GM12878 (cell line): ENCODE data around the gene PTGIS. TPM values are rescaled to one million over a fixed set of nuclear protein-coding genes. Genes with fewer than 3 reads are reported as not detected.

Source experiments
- ATAC-seq: fragments of 200-7000 bp; cut with Tn5 transposase; 3 replicates; pipeline ENCODE4 v1.9.1; 2020; ENCODE audit warnings: mild to moderate bottlenecking, moderate library complexity
- BruUV-seq: library from RNA; stranded (reverse); fragments of 400-500 nt; replicated peaks from 2 replicates; lab custom pipeline; 2021; lab: Mats Ljungman, UMichigan
- CTCF ChIA-PET: fragments of 300-600 bp; sonication (Branson Sonifier 250); formaldehyde crosslinking; extraction: SDS; loops from one replicate; lab custom pipeline; 2021; ENCODE audit warnings: inconsistent platforms; lab: Yijun Ruan, JAX
- POLR2A ChIA-PET: fragments of 350-600 bp; formaldehyde crosslinking; extraction: SDS; loops from one replicate; lab custom pipeline; 2021; ENCODE audit warnings: inconsistent platforms; lab: Charles Lee
- RAD21 ChIA-PET: fragments of 300-600 bp; sonication (Branson Sonifier 250); formaldehyde crosslinking; loops from one replicate; lab custom pipeline; 2023; ENCODE audit warnings: antibody characterized with exemption; ENCODE audit not compliant: unreplicated experiment; lab: Charles Lee
- SMC1A ChIA-PET: fragments of 300-600 bp; sonication (Branson Sonifier 250); formaldehyde crosslinking; loops from one replicate; lab custom pipeline; 2023; ENCODE audit not compliant: unreplicated experiment, uncharacterized antibody; lab: Charles Lee
- DNase-seq: peaks from one replicate; pipeline ENCODE4 v3.0.0-alpha.2; 2011; ENCODE audit warnings: low read depth, low spot score
- FAIRE-seq: peaks from 3 replicates; lab custom pipeline; 2011; peaks lifted over from hg19 to GRCh38; lab: Jason Lieb, UNC
- H2AFZ ChIP-seq: 2 replicates; pipeline ENCODE4 v1.6.0; 2011; ENCODE audit warnings: low read depth, low read length, control low read depth; ENCODE audit not compliant: control insufficient read depth
- H3K27ac ChIP-seq: 2 replicates; pipeline ENCODE4 v1.5.1; 2011; ENCODE audit warnings: control low read depth; ENCODE audit not compliant: control insufficient read depth, insufficient read depth
- H3K27me3 ChIP-seq, 2 experiments: replicated peaks in 1 of 2; 2 replicates each; pipeline versions ENCODE4 v1.6.0 to v1.6.1; 2011; ENCODE audit warnings: low read length in 1 of 2; ENCODE audit not compliant: control insufficient read depth in 2 of 2, insufficient read depth in 2 of 2
- H3K36me3 ChIP-seq, 2 experiments: 2 replicates each; pipeline ENCODE4 v1.5.1; 2011; ENCODE audit warnings: low read length in 1 of 2; ENCODE audit not compliant: control insufficient read depth in 2 of 2, insufficient read depth in 2 of 2
- H3K4me1 ChIP-seq: 2 replicates; pipeline ENCODE4 v1.6.1; 2011; ENCODE audit warnings: mild to moderate bottlenecking, low read length, moderate library complexity, mixed read lengths; ENCODE audit not compliant: control insufficient read depth, insufficient read depth
- H3K4me2 ChIP-seq: 2 replicates; pipeline ENCODE4 v1.6.0; 2011; ENCODE audit warnings: control low read depth; ENCODE audit not compliant: control insufficient read depth, insufficient read depth
- H3K4me3 ChIP-seq: fragments of 200-600 bp; sonication (generic); 2 replicates; pipeline ENCODE4 v1.5.1; 2016
- H3K79me2 ChIP-seq: 2 replicates; pipeline ENCODE4 v1.6.0; 2011; ENCODE audit warnings: low read length; ENCODE audit not compliant: control insufficient read depth, insufficient read depth
- H3K9ac ChIP-seq: 2 replicates; pipeline ENCODE4 v1.8.0; 2011; ENCODE audit warnings: low read length, control low read depth, mixed read lengths; ENCODE audit not compliant: control insufficient read depth, insufficient read depth
- H3K9me3 ChIP-seq: replicated peaks from 3 replicates; pipeline ENCODE4 v1.5.1; 2011; ENCODE audit warnings: mild to moderate bottlenecking, low read length; ENCODE audit not compliant: control insufficient read depth, insufficient read depth
- H4K20me1 ChIP-seq: 2 replicates; pipeline ENCODE4 v1.6.0; 2011; ENCODE audit not compliant: control insufficient read depth, insufficient read depth
- CEBPZ ChIP-seq: fragments of 150-350 bp; IDR thresholded peaks from 2 replicates; pipeline ENCODE4 v1.6.1; 2016; ENCODE audit warnings: low read depth, low read length
- CHD4 ChIP-seq: fragments of 200-600 bp; sonication (generic); IDR thresholded peaks from 2 replicates; pipeline ENCODE4 v1.6.1; 2016; ENCODE audit warnings: mild to moderate bottlenecking
- CREM ChIP-seq: IDR thresholded peaks from 2 replicates; pipeline ENCODE4 v1.6.1; 2014; ENCODE audit warnings: antibody characterized with exemption, low read depth
- DPF2 ChIP-seq: fragments of 450-650 bp; IDR thresholded peaks from 2 replicates; pipeline ENCODE4 v1.6.1; 2017; ENCODE audit warnings: mild to moderate bottlenecking
- GATAD2B ChIP-seq: fragments of 450-650 bp; conservative IDR thresholded peaks from 2 replicates; pipeline ENCODE4 v1.6.1; 2017; ENCODE audit warnings: low read depth, mild to moderate bottlenecking, moderate library complexity
- KAT2A ChIP-seq: conservative IDR thresholded peaks from 2 replicates; pipeline ENCODE4 v1.6.1; 2011; ENCODE audit warnings: low read depth, low read length; ENCODE audit not compliant: control insufficient read depth
- MEF2B ChIP-seq: fragments of 450-650 bp; IDR thresholded peaks from 2 replicates; pipeline ENCODE4 v1.6.1; 2018; ENCODE audit warnings: mild to moderate bottlenecking, moderate library complexity; ENCODE audit not compliant: partially characterized antibody, poor library complexity, severe bottlenecking
- NFYA ChIP-seq: IDR thresholded peaks from 2 replicates; pipeline ENCODE4 v1.6.1; 2011; ENCODE audit warnings: low read depth, mild to moderate bottlenecking, low read length, improper control_type of control experiment, borderline replicate concordance
- PML ChIP-seq: IDR thresholded peaks from 2 replicates; pipeline ENCODE4 v1.6.1; 2012; ENCODE audit warnings: low read length, inconsistent platforms
- WRNIP1 ChIP-seq: IDR thresholded peaks from 2 replicates; pipeline ENCODE4 v1.6.1; 2011; ENCODE audit warnings: low read depth, low read length, improper control_type of control experiment, borderline replicate concordance
- ZNF24 ChIP-seq: fragments of 450-650 bp; IDR thresholded peaks from 2 replicates; pipeline ENCODE4 v1.6.1; 2017; ENCODE audit warnings: antibody characterized with exemption, mild to moderate bottlenecking
- ZSCAN29 ChIP-seq: fragments of 450-650 bp; IDR thresholded peaks from 2 replicates; pipeline ENCODE4 v1.6.1; 2017; ENCODE audit warnings: mild to moderate bottlenecking, moderate library complexity
- WGBS: methylation state at CpG from one replicate; pipeline ENCODE4 v1.1.6; 2016; ENCODE audit warnings: low lambda C conversion rate; ENCODE audit not compliant: insufficient replicate concordance, insufficient coverage; ENCODE audit errors: missing lambda C conversion rate; 5-methylcytosine and 5-hydroxymethylcytosine counted together
- in situ Hi-C: fragments of 300-500 bp; cut with MboI; formaldehyde crosslinking; loops from 9 replicates; pipeline ENCODE4 v1.14.3; 2018; ENCODE audit warnings: mixed read lengths
- intact Hi-C: fragments of 100-400 bp; cut with micrococcal nuclease; formaldehyde crosslinking; loops from one replicate; pipeline ENCODE4 v1.14.2; 2022; ENCODE audit not compliant: unreplicated experiment
- polyA plus RNA-seq, 11 experiments: library from polyadenylated mRNA; depleted of rRNA in 4 of 11; unstranded in 6 of 11; stranded (reverse) in 5 of 11; fragments of >200 nt; fragmentation: Nextera tagmentation in 4 of 11; fragmentation: Illumina TruSeq in 1 of 11; extraction: Ambion mirVana in 4 of 11; extraction: Trizol in 1 of 11; gene quantifications; 1 replicate in 1 of 11; 2 replicates in 10 of 11; pipeline versions ENCODE4 v1.2.1 to v1.2.3, GENCODE V29; 2011 to 2016; ENCODE audit warnings: inconsistent platforms in 2 of 11, missing spikeins in 2 of 11, low read depth in 1 of 11
- total RNA-seq, 4 experiments: library from RNA; depleted of rRNA in 3 of 4; stranded (reverse); fragments of >200 nt in 3 of 4; fragmentation: Illumina TruSeq in 1 of 4; extraction: Trizol in 1 of 4; gene quantifications; 2 replicates each; pipeline versions ENCODE4 v1.2.1 to v1.2.3, GENCODE V29; 2013 to 2021
- TF ChIP-seq, protein P1 (sequence below): fragments of 450-650 bp; IDR thresholded peaks from 2 replicates; pipeline ENCODE4 v1.6.1; 2017; ENCODE audit warnings: borderline replicate concordance
- TF ChIP-seq, protein P2 (sequence below): fragments of 450-650 bp; conservative IDR thresholded peaks from 2 replicates; pipeline ENCODE4 v1.6.1; 2017; ENCODE audit warnings: mild to moderate bottlenecking, moderate library complexity

The PTGIS gene
- total and polyA plus RNA-seq, 10 of the 15 experiments (the other 5 are each of a cell fraction or from before 2014, with no cell fraction given), result 0.10 TPM; not detected in 9

- RAD21 ChIA-PET, result no interaction called here
- WGBS, result 41% methylated on average over 6 of the region's 6 CpGs
- DNase-seq (no peak), ATAC-seq (no peak)
- TF ChIP-seq CHD4, result no peak
- no peak for TF ChIP-seq CREM
- TF ChIP-seq, protein P1, sequence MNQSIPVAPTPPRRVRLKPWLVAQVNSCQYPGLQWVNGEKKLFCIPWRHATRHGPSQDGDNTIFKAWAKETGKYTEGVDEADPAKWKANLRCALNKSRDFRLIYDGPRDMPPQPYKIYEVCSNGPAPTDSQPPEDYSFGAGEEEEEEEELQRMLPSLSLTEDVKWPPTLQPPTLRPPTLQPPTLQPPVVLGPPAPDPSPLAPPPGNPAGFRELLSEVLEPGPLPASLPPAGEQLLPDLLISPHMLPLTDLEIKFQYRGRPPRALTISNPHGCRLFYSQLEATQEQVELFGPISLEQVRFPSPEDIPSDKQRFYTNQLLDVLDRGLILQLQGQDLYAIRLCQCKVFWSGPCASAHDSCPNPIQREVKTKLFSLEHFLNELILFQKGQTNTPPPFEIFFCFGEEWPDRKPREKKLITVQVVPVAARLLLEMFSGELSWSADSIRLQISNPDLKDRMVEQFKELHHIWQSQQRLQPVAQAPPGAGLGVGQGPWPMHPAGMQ, result no peak
- TF ChIP-seq KAT2A, result no peak
- no peak for TF ChIP-seq WRNIP1
- no peak for TF ChIP-seq ZSCAN29
- TF ChIP-seq CEBPZ, result no peak
- no peak for TF ChIP-seq DPF2
- TF ChIP-seq PML, result no peak
- no peak for TF ChIP-seq ZNF24
- TF ChIP-seq MEF2B, result no peak
- TF ChIP-seq GATAD2B, result no peak
- TF ChIP-seq, protein P2, sequence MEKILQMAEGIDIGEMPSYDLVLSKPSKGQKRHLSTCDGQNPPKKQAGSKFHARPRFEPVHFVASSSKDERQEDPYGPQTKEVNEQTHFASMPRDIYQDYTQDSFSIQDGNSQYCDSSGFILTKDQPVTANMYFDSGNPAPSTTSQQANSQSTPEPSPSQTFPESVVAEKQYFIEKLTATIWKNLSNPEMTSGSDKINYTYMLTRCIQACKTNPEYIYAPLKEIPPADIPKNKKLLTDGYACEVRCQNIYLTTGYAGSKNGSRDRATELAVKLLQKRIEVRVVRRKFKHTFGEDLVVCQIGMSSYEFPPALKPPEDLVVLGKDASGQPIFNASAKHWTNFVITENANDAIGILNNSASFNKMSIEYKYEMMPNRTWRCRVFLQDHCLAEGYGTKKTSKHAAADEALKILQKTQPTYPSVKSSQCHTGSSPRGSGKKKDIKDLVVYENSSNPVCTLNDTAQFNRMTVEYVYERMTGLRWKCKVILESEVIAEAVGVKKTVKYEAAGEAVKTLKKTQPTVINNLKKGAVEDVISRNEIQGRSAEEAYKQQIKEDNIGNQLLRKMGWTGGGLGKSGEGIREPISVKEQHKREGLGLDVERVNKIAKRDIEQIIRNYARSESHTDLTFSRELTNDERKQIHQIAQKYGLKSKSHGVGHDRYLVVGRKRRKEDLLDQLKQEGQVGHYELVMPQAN, result no peak
- TF ChIP-seq NFYA, result no peak
- TF ChIP-seq, all 136 proteins: peak for 0
- no peak for FAIRE-seq
- BruUV-seq, result no TSS peak
- Histone ChIP-seq H3K36me3 (no peaks in the 10 kb centered on the region), H3K79me2 (no peaks in the 10 kb centered on the region), H3K27me3 (peaks cover 0 to 11% of the 10 kb centered on the region in 2 experiments), H3K4me3 (no peak overlapping the region), H3K9ac (no peak overlapping the region), H3K9me3 (no peaks in the 10 kb centered on the region), H3K27ac (no peak overlapping the region), H4K20me1 (no peaks in the 10 kb centered on the region), H3K4me1 (no peaks in the 10 kb centered on the region), H2AFZ (no peak overlapping the region), H3K4me2 (no peak overlapping the region)
- ChIA-PET POLR2A (no interaction called here), SMC1A (no interaction called here), CTCF (no interaction called here)
- intact Hi-C loops (no loop called here), in situ Hi-C loops (no loop called here)
Observed at GRCh38 chr20:49469060-49469459, 98.9 kb downstream of the PTGIS start.
